Measurements from ENCODE around the gene TMUB1.

The TMUB1 gene

GRCh38 chr7:151122796-151123157 is 39.5 kb upstream of the TMUB1 start:
- Histone ChIP-seq H3K9me3 (ENCODE audit: insufficient read depth, low read length) (no peaks in the 10 kb centered on the region), H3K4me1 (ENCODE audit: low read length) (no peaks in the 10 kb centered on the region), H3K27me3 (ENCODE audit: low read depth, low read length) (no peaks in the 10 kb centered on the region), H4K20me1 (ENCODE audit: insufficient read depth, low read length) (peaks cover 11% of the 10 kb centered on the region), H2AFZ (ENCODE audit: low read depth, low read length) (no peak overlapping the region), H3K79me2 (ENCODE audit: low read length) (no peaks in the 10 kb centered on the region), H3K36me3 (replicated peaks; ENCODE audit: low read depth, low read length) (no peaks in the 10 kb centered on the region), H3K4me2 (ENCODE audit: low read length) (no peak overlapping the region), H3K4me3 (ENCODE audit: low read length) (no peak overlapping the region), H3K9ac (ENCODE audit: low read length) (no peak overlapping the region), H3K27ac (ENCODE audit: low read length) (no peak overlapping the region)
- TF ChIP-seq CTCF (IDR thresholded peaks at IDR 0.05; ENCODE audit: low read depth, low read length) = no peak
- no peak for TF ChIP-seq EZH2phosphoT487 (IDR thresholded peaks at IDR 0.05; ENCODE audit: low read depth)

DNA sequence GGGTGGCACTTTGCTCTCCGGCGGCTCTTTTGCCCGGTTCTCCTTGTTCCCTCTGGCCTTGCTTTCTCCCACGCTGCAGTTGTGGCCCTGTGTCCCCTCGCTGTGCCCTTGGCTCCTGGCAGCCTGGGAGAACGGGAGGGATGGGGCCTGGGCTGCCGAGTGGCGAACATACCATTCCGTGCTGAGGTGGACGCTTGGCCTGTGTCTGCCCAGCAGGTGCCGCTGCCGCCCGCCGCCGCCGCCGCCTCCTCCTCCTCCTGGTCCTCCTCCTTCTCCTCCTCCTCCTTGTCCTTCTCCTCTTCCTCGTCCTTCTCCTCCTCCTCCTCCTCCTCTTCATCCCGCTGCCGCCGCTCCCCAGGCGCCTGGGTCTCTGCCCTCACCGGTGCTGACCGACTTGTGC is 39.0 kb upstream of the TMUB1 start:
- H3K27me3 ChIP-seq (ENCODE audit: low read depth, low read length) = no peaks in the 10 kb centered on the region
- no peak overlapping the region for H3K4me2 ChIP-seq (ENCODE audit: low read length)
- H3K9me3 ChIP-seq (ENCODE audit: insufficient read depth, low read length) = no peaks in the 10 kb centered on the region
- no peaks in the 10 kb centered on the region for H3K4me1 ChIP-seq (ENCODE audit: low read length)
- H4K20me1 ChIP-seq (ENCODE audit: insufficient read depth, low read length) = peaks cover 8% of the 10 kb centered on the region
- H3K79me2 ChIP-seq (ENCODE audit: low read length) = no peaks in the 10 kb centered on the region
- no peak overlapping the region for H3K4me3 ChIP-seq (ENCODE audit: low read length)
- H3K27ac ChIP-seq (ENCODE audit: low read length) = no peak overlapping the region
- no peak overlapping the region for H2AFZ ChIP-seq (ENCODE audit: low read depth, low read length)
- no peak for TF ChIP-seq CTCF (IDR thresholded peaks at IDR 0.05; ENCODE audit: low read depth, low read length)
- TF ChIP-seq EZH2phosphoT487 (IDR thresholded peaks at IDR 0.05; ENCODE audit: low read depth) = no peak
- no peaks in the 10 kb centered on the region for H3K36me3 ChIP-seq (replicated peaks; ENCODE audit: low read depth, low read length)
- H3K9ac ChIP-seq (ENCODE audit: low read length) = no peak overlapping the region

DNA sequence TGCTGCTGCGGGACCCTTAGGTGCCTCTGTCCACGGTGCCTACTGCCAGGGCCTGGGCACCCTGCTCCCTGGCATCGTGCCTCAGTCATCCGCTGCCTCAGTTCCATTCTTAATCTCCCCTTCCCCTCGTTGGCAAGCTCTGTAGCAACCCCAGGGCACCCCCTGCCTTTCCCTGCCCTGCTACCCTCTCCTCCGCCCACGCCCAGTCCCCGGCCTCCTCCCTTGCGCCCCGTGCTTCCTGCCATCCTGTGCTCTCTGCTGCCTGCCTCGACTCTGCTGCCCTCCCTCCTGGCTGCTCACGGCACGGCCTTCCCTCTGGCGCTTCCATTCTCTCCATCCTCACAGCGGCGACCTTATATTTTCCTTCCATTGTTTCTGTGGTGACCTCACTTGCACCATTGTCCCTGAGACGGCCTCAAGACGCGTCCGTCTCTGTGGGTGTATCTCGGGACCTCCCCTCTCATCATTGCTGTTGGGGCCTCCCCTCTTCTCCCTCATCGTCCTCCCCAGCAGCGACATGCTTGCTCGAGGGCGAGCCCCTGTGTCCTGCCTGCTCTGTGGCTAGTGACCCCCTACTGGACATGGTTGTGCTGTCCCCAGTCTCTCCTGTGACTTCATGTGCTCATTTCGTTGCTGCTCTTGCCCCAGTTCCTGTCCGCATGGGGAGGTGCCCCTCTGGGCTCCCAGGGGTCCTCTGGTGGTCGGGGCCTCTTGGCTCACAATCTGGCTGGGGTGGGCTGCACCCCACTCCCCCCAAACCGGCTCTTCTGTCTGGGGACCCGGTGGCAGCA is 38.3 kb upstream of the TMUB1 start:
- H3K36me3 ChIP-seq (replicated peaks; ENCODE audit: low read depth, low read length) = no peaks in the 10 kb centered on the region
- H3K4me2 ChIP-seq (ENCODE audit: low read length) = no peak overlapping the region
- no peaks in the 10 kb centered on the region for H3K27me3 ChIP-seq (ENCODE audit: low read depth, low read length)

DNA sequence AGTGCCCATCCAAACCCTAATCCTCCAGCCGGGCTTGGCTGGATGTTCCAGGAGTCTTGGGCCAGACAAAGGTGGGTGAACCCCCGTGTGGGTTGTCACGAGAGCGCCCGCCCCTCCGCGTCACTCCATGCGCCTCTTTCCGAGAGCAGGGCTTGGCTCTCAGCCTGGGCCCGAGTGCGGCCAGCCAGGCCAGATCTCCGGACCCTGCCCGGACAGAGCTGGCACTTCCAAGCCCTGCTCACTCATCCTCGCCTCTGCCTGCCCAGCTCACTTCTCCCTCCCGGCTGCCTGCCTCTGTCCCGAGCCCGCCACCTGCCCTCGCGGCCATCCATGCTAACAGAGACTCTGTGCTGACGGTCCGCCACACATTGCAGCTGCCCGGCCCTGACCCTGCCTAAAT is 37.6 kb upstream of the TMUB1 start:
- Histone ChIP-seq H3K4me3 (ENCODE audit: low read length) (no peak overlapping the region), H3K4me1 (ENCODE audit: low read length) (no peaks in the 10 kb centered on the region), H3K36me3 (replicated peaks; ENCODE audit: low read depth, low read length) (no peaks in the 10 kb centered on the region), H3K9me3 (ENCODE audit: insufficient read depth, low read length) (no peaks in the 10 kb centered on the region), H3K4me2 (ENCODE audit: low read length) (no peak overlapping the region), H2AFZ (ENCODE audit: low read depth, low read length) (no peak overlapping the region), H3K27me3 (ENCODE audit: low read depth, low read length) (no peaks in the 10 kb centered on the region), H3K27ac (ENCODE audit: low read length) (no peak overlapping the region), H4K20me1 (ENCODE audit: insufficient read depth, low read length) (peaks cover 19% of the 10 kb centered on the region), H3K9ac (ENCODE audit: low read length) (no peak overlapping the region), H3K79me2 (ENCODE audit: low read length) (no peaks in the 10 kb centered on the region)
- TF ChIP-seq EZH2phosphoT487 (IDR thresholded peaks at IDR 0.05; ENCODE audit: low read depth) (no peak), CTCF (IDR thresholded peaks at IDR 0.05; ENCODE audit: low read depth, low read length) (no peak)

More for the DNA sequence above, 38.3 kb upstream of the TMUB1 start:
- peaks cover 13% of the 10 kb centered on the region for H4K20me1 ChIP-seq (ENCODE audit: insufficient read depth, low read length)
- no peak overlapping the region for H2AFZ ChIP-seq (ENCODE audit: low read depth, low read length)
- H3K4me3 ChIP-seq (ENCODE audit: low read length) = no peak overlapping the region
- no peak overlapping the region for H3K9ac ChIP-seq (ENCODE audit: low read length)
- no peak overlapping the region for H3K27ac ChIP-seq (ENCODE audit: low read length)
- H3K79me2 ChIP-seq (ENCODE audit: low read length) = no peaks in the 10 kb centered on the region
- H3K4me1 ChIP-seq (ENCODE audit: low read length) = no peaks in the 10 kb centered on the region
- H3K9me3 ChIP-seq (ENCODE audit: insufficient read depth, low read length) = no peaks in the 10 kb centered on the region
- TF ChIP-seq EZH2phosphoT487 (IDR thresholded peaks at IDR 0.05; ENCODE audit: low read depth) (no peak), CTCF (IDR thresholded peaks at IDR 0.05; ENCODE audit: low read depth, low read length) (no peak)

Data from OCI-LY3 (cell line).